Caco-2 (cell line): ENCODE data around the gene CORO7. TPM values are rescaled to one million over a fixed set of nuclear protein-coding genes. Genes with fewer than 3 reads are reported as not detected.

ENCODE experiments used
- BruUV-seq: library from RNA; stranded (reverse); fragments of 400-500 nt; replicated peaks from 2 replicates; lab custom pipeline; 2021; lab: Mats Ljungman, UMichigan
- CTCF ChIA-PET: fragments of 300-600 bp; sonication (Branson Sonifier 250); formaldehyde crosslinking; loops from one replicate; lab custom pipeline; 2022; ENCODE audit warnings: antibody characterized with exemption; lab: Charles Lee
- POLR2A ChIA-PET: fragments of 300-600 bp; sonication (Branson Sonifier 250); formaldehyde crosslinking; loops from one replicate; lab custom pipeline; 2022; ENCODE audit warnings: antibody characterized with exemption; lab: Charles Lee
- DNase-seq, 2 experiments: peaks; one replicate each; pipeline versions ENCODE4 v3.0.0 to v3.0.0-alpha.2; 2020 to 2022
- H3K27me3 ChIP-seq: replicated peaks from 2 replicates; pipeline ENCODE4 v1.6.0; 2011; ENCODE audit warnings: low read length; ENCODE audit not compliant: control insufficient read depth, insufficient read depth
- H3K36me3 ChIP-seq: 2 replicates; pipeline ENCODE4 v1.5.1; 2011; ENCODE audit warnings: low read length; ENCODE audit not compliant: control insufficient read depth, insufficient read depth
- H3K4me1 ChIP-seq: fragments of 250-450 bp; sonication (Bioruptor Pico); 2 replicates; pipeline ENCODE4 v1.5.1; 2020; ENCODE audit warnings: mild to moderate bottlenecking
- H3K4me3 ChIP-seq: 2 replicates; pipeline ENCODE4 v1.5.1; 2011; ENCODE audit warnings: low read depth, mild to moderate bottlenecking, control low read depth, low read length
- H3K9me3 ChIP-seq: fragments of 250-450 bp; sonication (Bioruptor Pico); 2 replicates; pipeline ENCODE4 v1.5.1; 2020; ENCODE audit warnings: mild to moderate bottlenecking, moderate library complexity
- H3K27ac Mint-ChIP-seq: one replicate; pipeline ENCODE4 v1.8.0; 2022; ENCODE audit warnings: mixed read lengths; ENCODE audit not compliant: unreplicated experiment
- H3K27me3 Mint-ChIP-seq: one replicate; pipeline ENCODE4 v1.8.0; 2022; ENCODE audit warnings: mixed read lengths; ENCODE audit not compliant: insufficient read depth, unreplicated experiment
- H3K36me3 Mint-ChIP-seq: one replicate; pipeline ENCODE4 v1.8.0; 2022; ENCODE audit warnings: mild to moderate bottlenecking, mixed read lengths; ENCODE audit not compliant: insufficient read depth, unreplicated experiment
- H3K4me1 Mint-ChIP-seq: one replicate; pipeline ENCODE4 v1.8.0; 2022; ENCODE audit warnings: low read depth, mixed read lengths; ENCODE audit not compliant: unreplicated experiment
- H3K4me3 Mint-ChIP-seq: one replicate; pipeline ENCODE4 v1.8.0; 2022; ENCODE audit warnings: mild to moderate bottlenecking, moderate library complexity, mixed read lengths; ENCODE audit not compliant: unreplicated experiment
- H3K9me3 Mint-ChIP-seq: one replicate; pipeline ENCODE4 v1.8.0; 2022; ENCODE audit warnings: mixed read lengths; ENCODE audit not compliant: unreplicated experiment
- CTCF ChIP-seq, 2 experiments: fragments of 200-600 bp in 1 of 2; IDR thresholded peaks; 1 replicate in 1 of 2; 2 replicates in 1 of 2; pipeline versions ENCODE4 v1.5.1 to v1.8.0; 2011 to 2022; ENCODE audit warnings: antibody characterized with exemption in 1 of 2, control low read depth in 1 of 2, inconsistent platforms in 1 of 2, low read depth in 1 of 2, low read length in 1 of 2, mild to moderate bottlenecking in 1 of 2, moderate library complexity in 1 of 2; ENCODE audit not compliant: insufficient read depth in 1 of 2, severe bottlenecking in 1 of 2, unreplicated experiment in 1 of 2
- intact Hi-C: fragments of 100-400 bp; cut with micrococcal nuclease; formaldehyde crosslinking; loops from one replicate; pipeline ENCODE4 v1.10.0; 2022; ENCODE audit not compliant: unreplicated experiment
- total RNA-seq: library from RNA; stranded (reverse); gene quantifications from 2 replicates; pipeline ENCODE4 v1.2.3, GENCODE V29; 2022

The CORO7 gene
- total RNA-seq, 1 experiment from 2014 or later = 23.1 TPM

- ChIA-PET POLR2A (interaction anchor here (1.1 kb wide), 1 partner anchor 105 kb away, joined by 11 read pairs; the partner anchor contains the start of gene TFAP4), CTCF (interaction anchor here (0.6 to 1.8 kb wide), 3 partner anchors 18 to 203 kb away, joined by 3 to 9 read pairs (median 8); no protein-coding TSS in a partner anchor)
- H3K36me3 ChIP-seq = no peaks in the 10 kb centered on the region; the same call in 1 of the 2 replicates
- Mint-ChIP-seq H3K4me1 (no peaks in the 10 kb centered on the region), H3K9me3 (no peaks in the 10 kb centered on the region), H3K36me3 (peaks cover 7% of the 10 kb centered on the region), H3K27me3 (no peaks in the 10 kb centered on the region), H3K27ac (no peak overlapping the region), H3K4me3 (no peak overlapping the region)
- H3K27me3 ChIP-seq = no peaks in the 10 kb centered on the region
- no TSS peak for BruUV-seq
- peaks cover 29% of the 10 kb centered on the region for H3K4me1 ChIP-seq
- H3K4me3 ChIP-seq = no peak overlapping the region
- no peaks in the 10 kb centered on the region for H3K9me3 ChIP-seq
- DNase-seq = no peak
- intact Hi-C loops = no loop called here
- peak in 1 of 2 experiments; percentile 17 for TF ChIP-seq CTCF (IDR thresholded peaks at IDR 0.05; ENCODE audit: insufficient read depth in 1 of 2, low read depth in 1 of 2, low read length in 1 of 2, severe bottlenecking in 1 of 2, unreplicated experiment in 1 of 2)
Measured at GRCh38 chr16:4377573-4378154, 38.7 kb downstream of the CORO7 start.

- intact Hi-C loops = no loop called here
- no peaks in the 10 kb centered on the region for H3K27me3 Mint-ChIP-seq
- no peak for DNase-seq
- no peak for TF ChIP-seq CTCF (IDR thresholded peaks at IDR 0.05; ENCODE audit: insufficient read depth in 1 of 2, low read depth in 1 of 2, low read length in 1 of 2, severe bottlenecking in 1 of 2, unreplicated experiment in 1 of 2)
- no peak overlapping the region for H3K27ac Mint-ChIP-seq
- no TSS peak for BruUV-seq
- Histone ChIP-seq H3K4me3 (no peak overlapping the region), H3K36me3 (no peaks in the 10 kb centered on the region; the same call in 1 of the 2 replicates), H3K9me3 (no peaks in the 10 kb centered on the region), H3K4me1 (peaks cover 36% of the 10 kb centered on the region), H3K27me3 (no peaks in the 10 kb centered on the region)
- H3K4me3 Mint-ChIP-seq = no peak overlapping the region
- peaks cover 7% of the 10 kb centered on the region for H3K36me3 Mint-ChIP-seq
- POLR2A ChIA-PET = no interaction called here
- CTCF ChIA-PET = interaction anchor here (0.6 to 1.8 kb wide), 2 partner anchors 26 to 203 kb away, joined by 3 to 8 read pairs; no protein-coding TSS in a partner anchor
- H3K4me1 Mint-ChIP-seq = no peaks in the 10 kb centered on the region
- H3K9me3 Mint-ChIP-seq = no peaks in the 10 kb centered on the region
Measured at GRCh38 chr16:4376893-4377572, 39.4 kb downstream of the CORO7 start.

- Mint-ChIP-seq H3K27me3 (no peaks in the 10 kb centered on the region), H3K9me3 (no peaks in the 10 kb centered on the region), H3K36me3 (peaks cover 7% of the 10 kb centered on the region), H3K4me1 (no peaks in the 10 kb centered on the region), H3K4me3 (no peak overlapping the region), H3K27ac (no peak overlapping the region)
- intact Hi-C loops = no loop called here
- no peak for TF ChIP-seq CTCF (IDR thresholded peaks at IDR 0.05; ENCODE audit: insufficient read depth in 1 of 2, low read depth in 1 of 2, low read length in 1 of 2, severe bottlenecking in 1 of 2, unreplicated experiment in 1 of 2)
- H3K4me3 ChIP-seq = no peak overlapping the region
- POLR2A ChIA-PET = no interaction called here
- no peaks in the 10 kb centered on the region for H3K9me3 ChIP-seq
- peaks cover 37% of the 10 kb centered on the region for H3K4me1 ChIP-seq
- no peaks in the 10 kb centered on the region for H3K27me3 ChIP-seq
- no TSS peak for BruUV-seq
- DNase-seq = no peak
- H3K36me3 ChIP-seq = no peaks in the 10 kb centered on the region; the same call in 1 of the 2 replicates
- CTCF ChIA-PET = no interaction called here
Measured at GRCh38 chr16:4376126-4376892, 40.1 kb downstream of the CORO7 start.
